COR-L47 (cell line): ENCODE measurements around the gene LGI4.
A peak's percentile ranks its signal among the peaks of the same experiment; 100 is the strongest.
"Not testable (repeated sequence)": the region's sequence is repeated elsewhere in the genome, so short reads cannot be mapped to it uniquely, and the experiment has no call there.

Experiments used
- DNase-seq: peaks from one replicate; lab custom pipeline; 2025; lab: John Stamatoyannopoulos, UW

LGI4 gene

GRCh38 chr19:35141837-35142605 is 7.2 kb upstream of the LGI4 start:
- DNase-seq = no peak

DNA sequence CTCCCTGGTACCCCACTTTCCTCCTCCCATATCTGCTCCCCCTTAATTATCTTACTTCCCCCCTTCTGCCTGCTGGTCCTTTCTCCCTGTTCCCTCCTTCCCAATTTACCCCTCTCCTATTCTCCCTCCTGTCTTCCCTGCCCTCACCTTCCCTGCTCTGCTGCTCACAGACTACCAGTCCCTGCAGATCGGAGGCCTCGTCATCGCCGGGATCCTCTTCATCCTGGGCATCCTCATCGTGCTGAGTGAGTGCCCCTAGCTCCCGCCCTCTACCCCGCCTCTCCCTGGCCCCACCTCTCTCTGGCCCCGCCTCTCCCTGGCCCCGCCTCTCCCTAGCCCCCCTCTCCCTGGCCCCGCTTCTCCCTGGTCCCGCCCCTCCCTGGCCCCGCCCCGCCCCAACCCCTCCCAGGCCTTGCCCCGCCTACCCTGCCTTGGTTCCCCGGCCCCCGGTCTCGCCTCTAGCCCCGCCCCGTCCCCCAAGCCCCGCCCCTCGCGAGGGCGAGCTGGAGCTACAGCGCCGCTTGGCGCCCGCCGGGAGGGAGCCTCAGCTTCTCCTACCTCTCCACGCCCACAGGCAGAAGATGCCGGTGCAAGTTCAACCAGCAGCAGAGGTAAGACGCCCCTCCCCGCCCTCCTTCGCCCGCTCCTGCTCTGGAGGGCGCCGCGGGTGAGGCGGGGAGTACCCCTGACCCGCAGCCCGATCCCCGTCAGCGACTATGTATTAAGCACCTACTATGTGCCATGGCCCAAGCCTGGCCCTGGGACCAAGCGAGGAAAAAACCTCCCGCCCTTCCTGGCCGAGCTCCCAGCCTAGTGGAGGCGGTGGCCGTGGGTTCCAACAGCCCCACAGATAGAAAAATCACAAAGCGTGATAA is 6.3 kb upstream of the LGI4 start:
- DNase-seq = peak; percentile 20

GRCh38 chr19:35140207-35140961 is 5.5 kb upstream of the LGI4 start:
- no peak for DNase-seq

DNA sequence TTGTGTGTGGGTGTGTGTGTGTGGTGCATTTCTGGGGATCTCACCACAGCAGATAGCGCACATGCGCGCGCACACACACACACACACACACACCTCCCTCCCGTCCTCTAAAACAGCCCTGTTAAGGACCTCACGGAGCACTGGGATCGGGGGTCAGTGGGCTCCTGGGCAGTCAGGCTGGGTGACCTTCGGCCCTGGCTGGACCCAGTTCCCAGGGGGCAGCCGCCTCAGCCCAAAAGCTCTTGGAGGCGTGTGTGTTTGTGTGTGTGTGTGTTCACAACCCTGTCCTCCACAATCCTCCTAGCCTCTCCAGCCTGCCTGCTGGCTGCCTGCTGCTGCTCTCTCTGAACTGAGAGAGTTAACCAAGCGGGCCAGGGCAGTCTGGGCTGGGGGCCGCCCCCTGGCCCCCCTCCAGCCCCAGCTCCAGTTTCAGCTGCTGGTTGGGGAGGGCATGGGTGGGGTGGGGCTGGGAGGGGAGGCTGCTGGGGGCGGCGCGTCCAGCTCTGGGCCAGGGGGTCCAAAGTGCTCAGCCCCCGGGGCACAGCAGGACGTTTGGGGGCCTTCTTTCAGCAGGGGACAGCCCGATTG is 3.5 kb upstream of the LGI4 start, which contains the start of gene FXYD1:
FXYD1 (plus strand) TSS at position 520 of the 588 bp plus-strand sequence. CDS start 1,256 bp downstream, outside the sequence.
- no peak for DNase-seq

DNA sequence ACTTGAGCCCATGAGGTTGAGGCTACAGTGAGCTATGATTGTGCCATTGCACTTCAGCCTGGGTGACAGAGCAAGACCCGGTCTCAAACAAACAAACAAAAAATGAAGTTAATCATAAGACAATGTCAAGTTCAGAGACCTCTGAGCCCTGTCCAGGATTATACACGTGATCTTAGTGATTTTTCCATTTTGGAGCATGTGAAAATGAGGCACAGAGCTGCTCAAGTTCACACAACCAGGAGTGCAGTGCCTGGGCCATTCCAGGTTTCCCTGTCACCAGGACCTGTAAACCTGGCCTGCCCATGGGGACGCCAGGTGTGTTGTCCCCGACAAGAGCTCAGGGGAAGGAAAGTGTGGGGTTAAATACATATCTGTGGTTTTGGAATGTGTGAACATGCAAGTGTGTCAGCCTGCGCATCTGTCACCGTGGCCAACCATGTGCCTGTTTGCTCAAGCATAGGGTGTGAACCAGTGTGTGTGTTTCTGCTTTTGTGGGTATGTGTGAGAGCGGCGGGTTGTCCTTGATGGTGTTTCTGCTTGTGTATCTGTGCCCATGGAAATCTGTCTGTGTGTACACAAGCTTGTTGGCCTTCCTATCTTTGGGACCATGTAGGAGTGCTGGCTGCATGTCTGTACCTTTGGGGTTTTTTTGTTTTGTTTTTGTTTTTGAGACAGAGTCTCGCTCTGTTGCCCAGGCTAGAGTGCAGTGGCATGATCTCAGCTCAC is 2.3 kb upstream of the LGI4 start:
- DNase-seq = no peak

DNA sequence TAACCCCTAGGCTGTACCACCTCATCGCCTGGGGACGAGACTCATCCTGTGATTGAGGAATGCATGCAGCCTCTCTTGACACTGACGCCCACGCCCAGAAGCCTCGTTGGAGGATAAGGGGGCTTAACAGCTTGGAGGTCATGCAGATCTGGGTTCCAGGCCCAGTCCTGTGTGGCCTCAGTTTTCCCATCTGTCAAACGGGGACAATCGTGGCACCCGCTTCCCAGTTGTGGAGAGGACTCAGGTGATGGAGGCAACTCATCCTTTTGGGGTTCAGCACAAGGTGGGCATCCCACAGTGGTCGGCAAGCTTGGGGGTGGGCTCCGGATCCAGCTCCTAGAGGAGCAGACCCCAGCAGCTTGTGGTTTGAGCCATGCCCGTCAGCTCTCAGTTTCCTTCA is 1.4 kb upstream of the LGI4 start:
- no peak for DNase-seq

- peak; percentile 48 for DNase-seq
These were observed 590 bp upstream of the LGI4 start for GRCh38 chr19:35135389-35135909.

GRCh38 chr19:35133826-35134225 is 1.0 kb downstream of the LGI4 start:
- DNase-seq = no peak

DNA sequence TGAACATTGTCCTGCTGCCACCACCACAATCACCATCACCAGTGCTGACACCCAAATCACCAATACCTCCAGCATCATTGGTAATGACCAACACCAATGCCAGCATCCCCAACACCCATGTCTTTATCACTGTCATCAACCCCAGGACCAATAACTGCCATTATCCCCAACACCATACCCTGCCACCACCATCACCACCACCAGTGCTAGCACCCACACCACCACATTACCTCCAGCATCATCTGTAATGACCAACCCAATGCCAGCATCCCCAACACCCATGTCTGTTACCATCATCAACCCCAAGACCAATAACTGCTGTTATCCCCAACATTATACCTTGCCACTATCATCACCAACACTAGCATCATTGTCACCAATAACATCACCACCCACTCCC is 2.6 kb downstream of the LGI4 start:
- no peak for DNase-seq

DNA sequence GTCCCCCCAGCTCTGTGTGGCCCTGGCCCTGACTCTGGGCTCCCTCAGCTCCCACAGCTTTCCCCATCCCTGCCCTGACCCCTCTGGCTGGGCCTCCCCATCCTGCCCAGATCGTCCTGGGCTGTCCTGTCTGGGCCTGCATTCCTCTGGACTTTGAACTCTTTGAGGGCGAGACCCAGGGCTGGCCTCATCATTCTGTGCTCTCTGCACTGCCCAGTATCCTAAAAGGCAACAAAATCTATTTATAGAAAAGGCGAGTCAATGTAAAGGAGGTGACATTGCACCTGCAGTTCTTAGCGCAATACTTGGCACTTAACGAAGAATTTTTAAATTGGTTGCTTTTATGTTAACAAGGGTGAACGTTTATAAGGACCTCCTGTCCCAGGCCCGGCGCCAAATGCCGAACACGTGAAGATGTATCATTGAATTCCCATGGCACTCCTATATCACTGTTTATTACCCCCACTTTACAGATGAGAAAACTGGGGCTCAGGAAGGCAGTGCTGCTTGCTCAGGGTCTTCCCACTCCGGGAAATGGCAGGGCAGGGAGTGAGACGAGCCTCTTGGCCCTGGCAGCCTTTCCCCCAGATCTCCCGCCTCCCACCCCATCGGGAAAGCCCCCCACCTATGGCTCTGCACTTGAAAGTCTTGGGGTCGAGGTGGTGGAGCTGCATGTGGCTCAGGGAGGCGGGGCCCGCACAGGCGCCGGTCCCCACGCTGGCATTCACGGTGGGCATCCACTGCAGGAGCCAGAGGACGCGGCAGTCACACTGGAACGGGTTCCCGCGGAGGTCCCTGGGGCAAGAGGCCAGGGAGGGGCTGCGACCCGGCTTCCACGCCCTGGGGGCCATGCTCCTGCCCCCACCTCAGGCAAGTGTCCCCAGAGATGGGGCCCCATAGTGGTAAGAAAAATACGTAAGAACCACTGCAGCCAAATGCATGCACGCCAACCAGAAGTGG is 3.8 kb downstream of the LGI4 start:
- DNase-seq = no peak

GRCh38 chr19:35129724-35130274 is 5.1 kb downstream of the LGI4 start:
- not testable (repeated sequence) for DNase-seq

GRCh38 chr19:35128398-35129057 is 6.3 kb downstream of the LGI4 start:
- DNase-seq = no peak

GRCh38 chr19:35127871-35128270 is 7.0 kb downstream of the LGI4 start:
- no peak for DNase-seq

DNA sequence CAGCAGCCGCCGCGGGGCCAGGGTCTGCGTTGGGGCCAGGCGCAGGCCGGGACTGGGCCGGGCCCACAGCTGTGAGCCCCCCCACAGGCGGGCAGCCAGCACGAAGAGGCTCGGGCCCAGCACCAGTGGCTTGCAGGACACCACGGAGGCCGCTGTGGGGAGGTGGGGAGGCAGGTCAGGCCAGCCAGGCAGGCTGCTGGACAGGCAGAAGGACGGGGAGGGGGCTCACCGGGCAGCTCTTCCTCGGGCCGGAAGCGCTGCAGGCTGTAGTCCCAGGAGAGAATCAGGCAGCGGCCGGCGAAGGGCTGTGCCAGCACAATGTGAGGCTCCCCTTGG is 8.3 kb downstream of the LGI4 start:
- no peak for DNase-seq

GRCh38 chr19:35125749-35126623 is 8.9 kb downstream of the LGI4 start:
- DNase-seq = no peak

DNA sequence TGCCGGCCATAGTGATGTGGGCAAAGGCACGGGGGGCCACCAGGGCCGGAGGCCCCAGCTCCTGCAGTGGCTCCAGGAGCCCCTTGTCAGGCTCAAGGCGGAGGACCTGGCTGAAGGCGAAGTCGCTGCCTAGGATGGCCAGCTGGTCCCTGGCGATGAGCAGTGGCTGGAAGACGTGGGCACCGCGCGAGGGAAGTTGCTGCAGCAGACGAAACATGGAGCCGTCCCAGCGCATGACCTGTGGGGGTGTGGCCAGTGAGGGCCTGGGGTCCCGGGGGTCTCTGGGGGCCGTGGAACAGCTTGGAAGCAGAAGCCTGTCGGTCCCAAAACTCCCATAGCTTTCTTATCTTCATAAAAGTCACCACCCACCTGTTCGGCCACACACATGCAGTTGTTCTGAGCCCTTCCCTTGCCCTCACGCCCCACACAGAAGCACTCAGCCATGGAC is 9.6 kb downstream of the LGI4 start:
- no peak for DNase-seq

DNA sequence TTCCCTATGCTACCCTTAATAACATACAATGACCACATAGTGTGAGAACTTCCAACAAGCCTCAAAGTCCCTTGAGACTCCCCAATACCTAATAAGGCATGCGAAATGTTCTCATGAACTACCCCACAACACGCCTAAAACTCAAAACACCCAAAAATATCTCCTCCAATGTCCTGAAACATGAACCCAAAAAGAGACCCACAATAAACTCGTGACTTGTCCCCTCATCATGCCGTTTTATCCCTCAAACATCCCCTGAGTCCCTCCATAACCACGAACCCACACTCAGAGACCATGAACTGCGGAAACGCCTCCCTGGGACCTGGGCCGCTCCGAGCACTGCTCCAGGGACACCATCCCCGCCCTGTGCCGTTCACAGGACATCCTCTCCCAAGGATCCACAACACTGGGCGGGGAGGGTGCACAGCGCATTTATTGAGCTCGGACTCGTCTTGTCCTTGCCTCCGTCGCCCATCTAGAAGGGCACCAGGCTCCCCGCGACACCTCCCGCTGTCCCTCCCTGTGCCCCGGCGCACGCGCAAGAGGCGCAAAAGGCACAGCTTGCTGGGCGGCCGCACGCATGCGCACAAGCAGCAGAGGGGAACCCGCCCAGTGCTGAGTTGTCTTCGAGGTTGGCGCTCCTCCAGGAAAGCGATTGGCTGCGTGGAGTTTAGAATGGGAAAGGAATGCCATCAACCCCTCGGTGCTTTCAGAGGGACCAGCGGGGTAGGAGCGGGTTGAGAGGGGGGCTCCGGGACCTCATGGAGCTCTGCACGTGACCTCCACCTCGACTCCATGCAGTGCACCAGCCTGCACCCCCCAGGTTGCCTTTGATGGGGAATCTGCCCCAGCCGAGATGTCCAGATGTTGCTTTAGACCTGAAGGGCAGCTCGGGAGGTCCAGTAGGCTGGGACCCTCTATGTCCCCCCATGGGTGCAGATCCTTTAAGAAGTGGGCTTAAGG is 10.5 kb downstream of the LGI4 start:
- DNase-seq = peak; percentile 88
